TTC549 (cell line): Measurements from ENCODE around the gene FTCD.
"Not testable (repeated sequence)": the region's sequence is repeated elsewhere in the genome, so short reads cannot be mapped to it uniquely, and the experiment has no call there.

Source experiments
- FAIRE-seq: peaks from 2 replicates; lab custom pipeline; 2012; peaks lifted over from hg19 to GRCh38; lab: Jason Lieb, UNC

FTCD gene

DNA sequence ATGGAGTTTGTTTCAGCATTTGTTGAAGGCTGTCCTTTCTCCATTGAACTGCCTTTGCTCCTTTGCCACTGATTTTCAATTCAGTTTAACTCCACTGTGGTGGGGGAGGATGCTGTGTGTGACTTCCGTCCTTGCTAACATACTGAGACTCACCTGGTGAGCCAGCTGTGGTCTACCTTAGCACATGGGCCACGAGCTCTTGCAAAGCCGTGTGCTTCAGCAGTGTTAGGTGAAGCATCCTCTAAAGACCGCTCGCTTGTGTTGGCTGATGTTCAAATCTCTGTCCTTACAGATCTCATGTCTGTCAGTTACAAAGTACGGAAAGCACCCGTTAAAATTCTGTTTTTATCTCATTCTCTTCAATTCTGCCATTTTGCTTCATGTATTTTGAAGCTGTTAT lies 32.4 kb upstream of the FTCD start:
- FAIRE-seq, result no peak

DNA sequence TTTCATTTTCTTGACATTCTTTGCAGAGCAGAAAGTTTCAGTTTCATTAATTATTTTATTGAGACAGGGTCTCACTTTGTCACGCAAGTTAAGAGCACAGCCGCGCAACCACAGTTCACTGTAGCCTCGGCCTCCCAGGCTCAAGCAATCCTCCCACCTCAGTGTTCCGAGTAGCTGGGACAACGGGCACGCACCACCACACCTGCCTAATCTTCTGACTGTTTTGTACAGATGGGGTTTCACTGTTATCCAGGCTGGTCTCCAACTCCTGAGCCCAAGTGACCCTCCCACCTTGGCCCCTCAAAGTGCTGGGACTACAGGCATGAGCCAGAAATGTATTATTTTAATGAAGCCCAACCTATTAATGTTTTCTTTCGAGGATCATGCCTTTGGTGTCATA lies 31.9 kb upstream of the FTCD start:
- no peak for FAIRE-seq

DNA sequence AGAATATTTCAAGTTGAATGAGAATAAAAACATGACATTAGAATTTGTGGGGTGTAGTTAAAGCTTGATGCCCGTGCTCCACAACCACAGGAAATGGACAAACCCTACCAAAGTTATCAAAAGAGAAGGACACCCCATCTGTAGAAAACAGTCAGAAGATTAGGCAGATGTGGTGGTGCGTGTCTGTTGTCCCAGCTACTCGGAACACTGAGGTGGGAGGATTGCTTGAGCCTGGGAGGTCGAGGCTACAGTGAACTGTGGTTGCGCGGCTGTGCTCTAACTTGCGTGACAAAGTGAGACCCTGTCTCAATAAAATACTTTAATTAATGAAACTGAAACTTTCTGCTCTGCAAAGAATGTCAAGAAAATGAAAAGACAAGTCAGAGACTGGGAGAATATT lies 30.3 kb upstream of the FTCD start:
- no peak for FAIRE-seq

DNA sequence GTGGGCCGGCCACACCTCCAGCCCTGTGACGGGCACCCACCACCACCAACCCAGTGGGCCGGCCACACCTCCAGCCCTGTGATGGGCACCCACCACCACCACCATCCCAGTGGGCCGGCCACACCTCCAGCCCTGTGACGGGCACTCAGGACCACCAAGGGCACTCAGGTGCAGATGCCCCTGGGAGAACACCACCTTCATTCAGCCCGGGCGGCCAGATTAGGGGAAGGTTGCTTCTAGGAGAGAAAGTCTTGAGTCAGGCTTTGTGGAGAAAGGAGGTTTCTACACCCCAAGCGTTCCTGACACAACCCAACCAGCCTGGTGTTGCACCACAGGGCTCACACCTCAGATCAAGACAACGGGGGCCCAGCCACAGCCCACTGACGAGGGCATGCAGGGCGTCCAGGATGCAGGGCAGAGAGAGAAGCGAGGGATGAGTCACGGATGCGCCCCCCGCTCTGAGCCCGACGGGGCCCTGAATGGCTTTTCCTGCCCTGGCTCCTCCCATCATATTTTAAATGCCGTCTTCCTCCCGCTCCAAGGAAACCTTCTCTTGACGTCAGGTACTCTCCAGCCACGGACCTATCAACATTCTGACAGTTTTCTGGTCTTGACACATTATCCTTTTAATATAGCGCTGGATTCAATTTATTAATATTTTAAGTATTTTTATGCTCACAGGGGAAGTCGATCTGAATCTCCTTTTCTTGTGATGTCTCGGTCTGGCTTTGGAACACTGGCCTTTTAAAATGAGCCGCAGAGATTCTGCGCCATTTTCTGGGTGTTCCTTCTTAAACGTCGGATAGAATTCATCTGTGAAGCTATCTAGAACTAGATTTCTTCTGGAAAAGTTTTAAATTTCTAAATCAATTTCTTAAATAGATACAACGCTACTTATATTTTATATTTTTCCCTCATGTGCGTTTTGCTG lies 29.5 kb upstream of the FTCD start:
- FAIRE-seq, result no peak

DNA sequence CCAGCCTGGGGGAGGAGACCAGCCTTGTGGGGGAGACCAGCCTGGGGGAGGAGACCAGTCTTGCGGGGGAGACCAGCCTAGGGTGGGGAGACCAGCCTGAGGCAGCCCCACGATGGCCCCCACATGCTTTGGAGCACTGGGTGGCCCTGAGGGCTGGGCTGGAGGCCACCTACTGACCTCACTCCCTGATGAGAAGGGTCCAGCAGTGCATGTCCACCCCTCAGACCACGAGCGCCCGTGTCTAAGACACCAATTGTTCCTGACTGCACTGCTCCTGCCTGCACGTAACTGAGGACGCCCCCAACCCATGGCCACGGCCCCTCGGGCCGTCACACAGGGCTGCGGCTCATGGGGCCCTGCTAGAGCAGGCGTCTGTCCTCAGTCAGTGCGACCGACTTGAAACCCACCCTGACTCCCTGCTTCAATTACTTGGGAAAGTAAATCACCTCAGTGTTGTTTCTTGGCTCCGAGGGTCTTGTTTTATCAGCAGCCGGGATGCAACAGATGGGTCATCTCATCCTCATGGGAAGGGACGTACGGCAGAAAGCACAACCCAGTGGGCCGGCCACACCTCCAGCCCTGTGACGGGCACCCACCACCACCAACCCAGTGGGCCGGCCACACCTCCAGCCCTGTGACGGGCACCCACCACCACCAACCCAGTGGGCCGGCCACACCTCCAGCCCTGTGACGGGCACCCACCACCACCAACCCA lies 28.7 kb upstream of the FTCD start, which contains the start of gene SPATC1L:
Gene SPATC1L (minus strand): TSS at position 550 of the 715 bp plus-strand sequence. CDS start 1,643 bp downstream, outside the sequence.
- FAIRE-seq, result no peak

DNA sequence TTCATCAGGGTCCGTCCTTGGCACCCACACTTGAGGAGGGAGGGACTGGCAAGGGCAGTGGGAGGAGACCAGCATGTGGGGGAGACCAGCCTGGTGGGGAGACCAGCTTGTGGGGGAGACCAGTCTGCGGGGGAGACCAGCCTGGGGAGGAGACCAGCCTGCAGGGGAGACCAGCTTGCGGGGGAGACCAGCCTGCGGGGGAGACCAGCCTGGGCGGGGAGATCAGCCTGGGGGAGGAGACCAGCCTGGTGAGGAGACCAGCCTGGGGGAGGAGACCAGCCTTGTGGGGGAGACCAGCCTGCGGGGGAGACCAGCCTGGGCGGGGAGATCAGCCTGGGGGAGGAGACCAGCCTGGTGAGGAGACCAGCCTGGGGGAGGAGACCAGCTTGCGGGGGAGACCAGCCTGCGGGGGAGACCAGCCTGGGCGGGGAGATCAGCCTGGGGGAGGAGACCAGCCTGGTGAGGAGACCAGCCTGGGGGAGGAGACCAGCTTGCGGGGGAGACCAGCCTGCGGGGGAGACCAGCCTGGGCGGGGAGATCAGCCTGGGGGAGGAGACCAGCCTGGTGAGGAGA lies 28.0 kb upstream of the FTCD start:
- FAIRE-seq, result not testable (repeated sequence)

DNA sequence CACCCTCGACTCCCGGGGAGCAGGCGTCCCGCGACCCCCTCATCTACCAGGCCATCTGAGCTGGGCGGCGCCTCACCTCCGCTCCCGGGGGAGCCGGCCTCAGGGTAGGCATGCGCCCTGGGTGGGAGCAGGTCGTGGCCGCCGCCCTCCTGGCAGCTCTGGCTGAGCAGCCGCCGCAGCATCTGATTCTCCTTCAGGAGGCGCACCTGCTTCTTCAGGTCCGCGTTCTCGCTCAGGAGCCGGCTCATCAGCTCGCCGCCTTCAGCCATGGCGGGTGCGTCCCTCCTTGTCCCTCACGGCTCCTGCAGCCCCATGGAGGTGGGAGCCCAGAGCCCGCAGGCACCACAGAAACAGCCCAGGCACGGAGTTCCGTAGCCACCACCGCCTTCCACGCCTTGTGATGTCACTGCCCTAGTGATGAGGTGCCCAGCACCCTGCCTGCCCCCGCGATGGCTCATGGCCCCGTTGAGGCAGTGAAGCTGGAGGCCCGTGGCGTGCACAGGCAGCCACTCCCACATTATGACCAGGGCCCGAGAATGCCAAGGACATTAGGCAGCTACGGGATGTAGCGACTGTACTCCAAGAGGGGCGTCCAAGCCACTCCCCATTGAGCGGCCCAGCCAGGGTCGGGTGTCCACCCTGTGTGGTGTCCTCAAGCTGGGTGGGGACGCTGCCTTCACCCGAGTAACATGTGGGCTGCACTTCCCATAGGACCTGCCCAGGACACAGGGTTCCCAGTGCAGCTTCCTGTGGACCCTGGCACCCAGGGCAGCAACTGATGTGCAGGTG lies 27.4 kb upstream of the FTCD start:
- FAIRE-seq, result no peak

DNA sequence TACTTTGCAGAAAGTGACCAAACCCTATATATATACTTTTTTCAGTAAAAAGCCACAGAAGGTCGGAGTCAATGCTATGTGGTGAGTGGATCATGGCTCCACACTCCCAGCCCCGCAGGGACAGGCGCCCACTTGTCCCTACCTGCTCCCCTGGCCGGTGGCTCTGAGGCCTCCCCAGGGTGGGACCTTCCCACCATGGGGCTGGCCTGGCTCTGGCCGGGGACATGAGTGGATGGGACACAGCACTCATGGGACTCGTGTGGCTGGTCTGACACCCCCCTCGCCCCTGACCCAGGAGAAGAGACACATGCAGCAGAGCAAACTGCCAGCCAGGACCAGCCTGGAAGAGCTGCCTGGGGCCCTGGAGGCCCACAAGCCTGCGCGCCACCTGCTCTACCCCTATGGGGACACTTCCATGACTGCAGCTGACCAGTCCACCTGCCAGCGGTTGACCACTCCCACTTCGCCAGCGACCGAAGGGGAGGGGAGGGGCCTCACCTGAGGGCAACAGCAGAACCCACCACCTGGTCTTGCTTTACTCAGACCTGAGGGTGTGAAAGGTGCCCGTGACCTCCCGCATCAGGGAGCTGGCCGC lies 26.7 kb upstream of the FTCD start:
- no peak for FAIRE-seq

DNA sequence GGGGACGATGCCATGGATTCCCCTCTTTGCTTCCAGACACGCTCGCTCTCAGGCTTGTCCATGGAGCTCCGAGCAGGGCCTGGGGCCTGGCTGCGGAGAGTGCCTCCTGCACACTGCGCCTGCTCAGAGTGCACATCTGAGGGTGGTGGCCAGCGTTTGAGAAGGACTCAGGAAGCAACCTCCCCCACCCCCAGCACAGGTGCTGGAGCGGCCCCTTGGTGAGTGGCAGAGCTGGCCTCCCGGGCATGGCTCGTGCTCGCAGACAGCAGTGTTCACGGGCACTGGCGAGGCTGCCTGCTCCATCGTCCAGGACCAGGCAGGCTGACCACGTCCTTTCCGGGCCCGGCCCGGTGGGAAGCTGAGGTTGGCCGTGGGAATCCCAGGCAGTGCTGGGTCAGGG lies 26.1 kb upstream of the FTCD start:
- no peak for FAIRE-seq

DNA sequence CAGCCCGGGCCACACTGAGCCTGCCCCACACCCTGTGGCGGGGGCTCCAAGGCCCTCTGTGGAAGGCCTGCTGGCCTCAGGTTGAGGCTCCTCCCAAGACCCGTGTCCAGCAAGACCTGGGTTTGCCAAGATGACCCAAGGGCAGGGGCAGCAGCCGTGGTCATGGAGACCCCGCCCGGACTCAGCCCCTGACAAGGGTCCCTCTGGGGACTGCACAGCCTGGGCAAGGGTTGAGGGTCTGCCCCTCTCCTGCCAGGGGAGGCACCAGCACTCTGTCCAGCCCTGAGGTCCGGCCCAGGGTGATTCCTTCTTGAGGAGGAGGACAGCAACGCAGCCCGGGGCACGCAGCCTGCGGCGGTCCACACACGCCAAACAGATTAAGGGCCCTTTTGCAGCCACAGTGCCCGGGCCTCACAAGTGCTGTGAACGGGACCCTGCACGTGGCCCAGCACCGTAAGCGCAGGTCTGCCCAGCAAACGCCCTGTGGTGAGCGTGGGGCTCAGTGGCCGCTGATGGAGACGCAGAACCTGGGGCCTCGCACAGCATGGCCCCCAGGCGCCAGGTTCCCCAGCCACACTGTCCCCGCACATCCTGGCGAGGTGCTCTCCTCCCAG lies 25.5 kb upstream of the FTCD start:
- no peak for FAIRE-seq

DNA sequence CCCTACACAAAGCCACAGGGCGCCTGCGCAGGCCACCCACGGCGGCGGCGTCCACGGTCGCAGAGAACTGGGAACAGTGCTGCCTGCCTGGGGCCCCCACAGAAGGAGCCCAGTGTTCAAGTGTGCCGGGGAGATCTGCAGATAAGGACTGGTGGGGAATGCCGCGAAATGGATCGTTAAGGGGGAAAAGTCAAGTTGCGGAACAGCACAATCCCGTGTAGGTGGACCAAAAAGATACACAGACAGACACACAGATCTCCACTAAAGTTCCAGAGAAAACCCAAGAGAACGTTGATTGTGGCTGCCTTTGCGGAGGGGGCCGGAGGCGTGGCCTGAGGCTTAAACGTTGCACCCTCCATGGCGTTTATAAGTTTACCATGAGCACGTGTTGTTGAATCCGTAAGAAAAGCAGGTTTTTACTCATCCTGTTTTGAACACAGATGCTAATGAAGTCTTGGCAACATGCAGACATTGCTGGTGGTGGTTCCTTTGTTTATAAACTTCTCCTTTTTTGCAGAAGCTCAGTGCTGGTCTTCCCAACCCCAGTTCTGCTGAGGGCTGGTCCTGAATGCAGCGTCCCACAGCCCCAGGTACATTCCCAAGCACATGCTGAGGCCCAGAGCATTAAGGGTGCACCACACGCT lies 24.8 kb upstream of the FTCD start:
- no peak for FAIRE-seq

DNA sequence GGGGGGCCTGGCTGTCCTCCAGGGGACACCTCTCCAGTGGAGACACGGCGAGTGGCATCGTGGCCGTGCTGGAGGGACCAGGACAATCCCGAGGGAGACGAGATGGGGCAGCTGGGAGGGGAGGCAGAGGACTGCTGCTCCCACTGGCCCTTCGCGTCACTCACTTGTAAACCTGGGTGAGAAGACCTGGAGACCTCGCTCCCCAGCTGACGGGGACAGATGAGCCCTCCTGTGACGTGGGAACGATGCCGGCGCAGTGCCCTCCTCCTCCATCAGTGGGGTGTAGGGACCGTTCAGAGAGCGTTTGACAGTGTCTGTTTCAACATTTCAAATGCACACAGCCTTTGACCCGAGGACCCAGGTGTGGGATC lies 24.3 kb upstream of the FTCD start:
- no peak for FAIRE-seq

DNA sequence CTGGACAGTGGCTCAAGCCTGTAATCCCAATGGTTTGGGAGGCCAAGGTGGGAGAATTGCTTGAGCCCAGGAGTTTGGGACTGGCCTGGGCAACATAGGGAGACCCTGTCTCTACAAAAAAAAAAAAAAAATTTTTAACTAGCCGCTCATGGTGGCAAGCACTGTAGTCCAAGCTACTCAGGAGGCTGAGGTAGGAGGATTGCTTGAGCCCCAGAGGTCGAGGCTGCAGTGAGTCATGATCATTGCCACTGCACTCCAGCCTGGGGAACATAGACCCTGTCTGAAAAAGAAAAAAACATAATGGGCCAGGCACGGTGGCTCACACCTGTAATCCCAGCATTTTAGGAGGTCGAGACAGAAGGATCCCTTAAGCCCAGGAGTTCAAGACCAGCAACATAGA lies 23.6 kb upstream of the FTCD start:
- no peak for FAIRE-seq

DNA sequence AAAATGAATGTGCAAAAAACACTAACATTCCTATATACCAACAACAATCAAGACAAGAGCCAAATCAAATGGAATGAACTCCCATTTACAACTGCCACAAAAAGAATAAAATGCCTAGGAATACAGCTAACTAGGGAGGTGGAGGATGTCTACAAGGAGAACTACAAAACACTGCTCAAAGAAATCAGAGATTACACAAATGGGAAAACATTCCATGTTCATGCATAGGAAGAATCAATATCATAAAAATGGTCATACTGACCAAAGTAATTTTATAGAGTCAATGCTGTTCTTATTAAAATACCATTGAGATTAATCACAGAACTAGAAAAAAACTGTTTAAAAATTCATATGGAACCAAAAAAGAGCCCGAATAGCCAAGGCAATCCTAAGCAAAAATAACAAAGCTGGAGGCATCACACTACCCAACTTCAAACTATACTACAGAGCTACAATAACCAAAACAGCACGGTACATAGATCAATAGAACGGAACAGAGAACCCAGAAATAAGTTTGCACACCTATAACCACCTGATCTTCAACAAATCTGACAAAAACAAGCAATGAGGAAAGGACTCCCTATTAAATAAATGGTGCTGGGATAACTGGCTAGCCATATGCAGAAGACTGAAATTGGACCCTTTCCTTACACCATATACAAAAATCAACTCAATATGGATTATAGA lies 21.2 kb upstream of the FTCD start:
- FAIRE-seq, result not testable (repeated sequence)

DNA sequence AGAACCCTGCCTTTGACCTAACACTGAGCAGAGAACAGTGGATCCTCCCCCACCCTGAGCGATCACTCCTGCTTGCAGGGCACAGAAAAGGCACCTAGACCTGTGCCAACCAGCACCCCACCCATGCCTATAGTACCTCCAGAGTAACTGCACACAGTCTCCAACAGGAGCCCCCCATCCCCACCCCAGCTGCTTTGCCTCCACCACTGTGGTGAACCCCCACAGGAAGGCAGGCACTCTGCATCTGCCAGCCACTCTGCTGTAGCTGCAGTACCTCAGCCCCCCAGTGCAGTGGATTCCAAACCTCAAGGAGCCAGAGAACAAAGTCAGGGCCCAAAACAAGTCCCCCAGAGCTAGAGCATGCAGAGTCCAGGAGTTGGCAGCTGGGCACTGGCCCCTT lies 18.2 kb upstream of the FTCD start:
- FAIRE-seq, result no peak

DNA sequence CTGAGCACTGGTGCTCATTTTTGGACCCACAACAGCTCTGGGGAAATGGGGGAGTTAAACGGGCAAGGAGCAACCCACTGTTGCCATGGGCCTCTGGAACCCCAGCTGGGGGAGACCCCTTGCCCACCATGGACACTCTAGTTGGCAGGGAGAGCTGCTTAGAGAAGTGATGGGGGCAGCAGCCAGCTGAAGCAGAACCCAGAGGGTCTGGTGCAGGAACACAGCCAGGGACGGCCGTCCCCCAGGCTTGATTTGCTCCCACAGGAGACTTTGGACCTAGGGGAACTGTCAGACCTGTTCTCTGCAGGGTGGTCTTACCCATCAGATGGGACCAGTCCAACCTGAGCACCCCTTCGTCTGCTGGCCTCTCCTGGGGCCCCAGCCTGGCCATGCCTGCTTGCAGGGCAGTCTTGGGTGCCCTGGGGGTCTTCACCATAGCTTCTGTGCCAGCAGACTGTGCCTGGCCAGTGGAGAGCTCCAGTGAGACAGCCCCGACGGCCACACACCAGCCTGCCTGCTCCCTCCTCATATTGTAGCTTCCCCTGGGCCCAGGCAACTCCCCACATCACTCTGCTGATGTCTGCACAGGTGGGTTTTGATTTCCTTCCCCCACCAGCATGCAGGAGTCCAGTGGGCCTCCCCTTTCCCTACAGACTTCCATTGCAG lies 17.6 kb upstream of the FTCD start:
- no peak for FAIRE-seq

DNA sequence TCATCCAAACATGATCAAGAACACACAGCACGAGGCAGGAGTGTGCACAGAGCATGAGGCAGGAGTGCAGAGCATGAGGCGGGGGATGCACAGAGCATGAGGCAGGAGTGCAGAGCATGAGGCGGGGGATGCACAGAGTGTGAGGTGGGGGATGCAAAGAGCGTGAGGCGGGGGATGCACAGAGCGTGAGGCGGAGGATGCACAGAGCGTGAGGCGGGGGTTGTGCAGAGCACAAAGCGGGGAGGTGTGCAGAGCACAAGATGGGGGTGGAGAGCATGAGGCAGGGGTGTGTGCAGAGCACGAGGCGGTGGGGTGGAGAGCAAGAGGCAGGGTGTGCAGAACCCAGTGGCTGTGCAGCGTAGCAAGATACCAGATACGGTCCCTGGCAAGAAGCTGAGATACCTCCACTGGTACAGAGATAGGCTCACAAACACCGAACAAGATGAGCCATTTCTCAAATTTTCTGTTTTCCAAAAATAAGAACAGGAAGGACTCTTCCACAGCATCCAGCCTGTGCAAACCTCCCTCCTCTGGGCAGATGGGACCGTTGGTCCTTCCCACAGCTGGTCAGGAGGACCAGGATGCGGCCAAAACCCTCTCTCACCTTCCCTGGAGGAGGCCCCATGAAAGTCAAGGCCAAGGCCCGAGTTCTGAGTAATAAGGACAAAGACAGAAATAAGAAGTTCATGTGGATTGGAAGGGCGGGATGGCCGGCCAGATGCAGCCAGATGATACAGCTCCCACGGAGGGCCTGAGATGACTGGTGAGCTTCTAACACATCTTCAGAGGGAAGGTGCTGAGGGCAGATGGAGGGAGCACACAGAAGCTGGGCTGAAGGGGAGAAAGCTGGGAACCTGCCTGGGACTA lies 16.9 kb upstream of the FTCD start:
- no peak for FAIRE-seq

DNA sequence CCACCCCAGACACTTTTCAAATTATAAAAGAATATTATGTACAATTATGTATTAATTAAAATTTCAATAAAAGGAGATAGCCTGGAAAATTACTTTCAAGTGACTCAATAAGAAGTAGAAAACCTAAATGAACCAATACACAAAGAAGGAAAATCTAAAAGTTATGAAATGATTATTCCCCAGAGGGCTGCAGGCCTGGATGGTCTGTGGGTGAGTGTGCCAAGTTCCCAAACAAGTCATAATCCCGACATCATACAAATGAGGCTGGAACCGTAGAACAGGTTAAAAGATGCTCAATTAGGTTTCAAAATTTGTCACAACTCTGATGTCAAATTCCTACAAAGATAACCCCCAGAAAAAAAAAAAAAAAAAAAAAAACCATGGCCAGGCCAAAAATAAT lies 16.2 kb upstream of the FTCD start:
- FAIRE-seq, result no peak
